Measurements from ENCODE around the gene HSD17B2.

Gene HSD17B2

GRCh38 chr16:82146957-82147356 lies 111.9 kb downstream of the HSD17B2 start:
- Histone ChIP-seq H3K27me3 (ENCODE audit: insufficient read depth, low read length, poor library complexity, severe bottlenecking) (no peaks in the 10 kb centered on the region), H3K36me3 (ENCODE audit: insufficient read depth, low read length) (peaks cover 21% of the 10 kb centered on the region; the same call in 1 of the 2 replicates), H3K4me2 (ENCODE audit: low read depth, low read length, poor library complexity, severe bottlenecking) (no peak overlapping the region), H3K9ac (ENCODE audit: low read depth, low read length, poor library complexity, severe bottlenecking) (no peak overlapping the region), H3F3A (ENCODE audit: low read depth) (no peaks in the 10 kb centered on the region), H3K9me2 (replicated peaks; ENCODE audit: low read depth, low read length) (no peaks in the 10 kb centered on the region), H3K79me2 (ENCODE audit: insufficient read depth, low read length) (no peaks in the 10 kb centered on the region), H2AFZ (ENCODE audit: low read length) (no peak overlapping the region), H3K4me3 (ENCODE audit: low read length, poor library complexity, severe bottlenecking) (no peak overlapping the region), H3K9me3 (ENCODE audit: insufficient read depth, low read depth, low read length) (no peaks in the 10 kb centered on the region), H3K4me1 (ENCODE audit: insufficient read depth, low read length, poor library complexity, severe bottlenecking) (no peaks in the 10 kb centered on the region), H4K20me1 (ENCODE audit: insufficient read depth, low read length, poor library complexity, severe bottlenecking) (no peaks in the 10 kb centered on the region)
- TF ChIP-seq EZH2phosphoT487 (IDR thresholded peaks at IDR 0.05; ENCODE audit: borderline replicate concordance): no peak
- TF ChIP-seq, protein P1, sequence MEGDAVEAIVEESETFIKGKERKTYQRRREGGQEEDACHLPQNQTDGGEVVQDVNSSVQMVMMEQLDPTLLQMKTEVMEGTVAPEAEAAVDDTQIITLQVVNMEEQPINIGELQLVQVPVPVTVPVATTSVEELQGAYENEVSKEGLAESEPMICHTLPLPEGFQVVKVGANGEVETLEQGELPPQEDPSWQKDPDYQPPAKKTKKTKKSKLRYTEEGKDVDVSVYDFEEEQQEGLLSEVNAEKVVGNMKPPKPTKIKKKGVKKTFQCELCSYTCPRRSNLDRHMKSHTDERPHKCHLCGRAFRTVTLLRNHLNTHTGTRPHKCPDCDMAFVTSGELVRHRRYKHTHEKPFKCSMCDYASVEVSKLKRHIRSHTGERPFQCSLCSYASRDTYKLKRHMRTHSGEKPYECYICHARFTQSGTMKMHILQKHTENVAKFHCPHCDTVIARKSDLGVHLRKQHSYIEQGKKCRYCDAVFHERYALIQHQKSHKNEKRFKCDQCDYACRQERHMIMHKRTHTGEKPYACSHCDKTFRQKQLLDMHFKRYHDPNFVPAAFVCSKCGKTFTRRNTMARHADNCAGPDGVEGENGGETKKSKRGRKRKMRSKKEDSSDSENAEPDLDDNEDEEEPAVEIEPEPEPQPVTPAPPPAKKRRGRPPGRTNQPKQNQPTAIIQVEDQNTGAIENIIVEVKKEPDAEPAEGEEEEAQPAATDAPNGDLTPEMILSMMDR (conservative IDR thresholded peaks at IDR 0.05; ENCODE audit: low read length): no peak

- peaks cover 21% of the 10 kb centered on the region; the same call in 1 of the 2 replicates for H3K36me3 ChIP-seq (ENCODE audit: insufficient read depth, low read length)
These were observed 112.5 kb downstream of the HSD17B2 start for GRCh38 chr16:82147546-82147945.

More at GRCh38 chr16:82147546-82147945, 112.5 kb downstream of the HSD17B2 start:
- no peaks in the 10 kb centered on the region for H3F3A ChIP-seq (ENCODE audit: low read depth)
- H3K4me3 ChIP-seq (ENCODE audit: low read length, poor library complexity, severe bottlenecking): no peak overlapping the region
- no peak overlapping the region for H3K4me2 ChIP-seq (ENCODE audit: low read depth, low read length, poor library complexity, severe bottlenecking)
- H3K9ac ChIP-seq (ENCODE audit: low read depth, low read length, poor library complexity, severe bottlenecking): no peak overlapping the region
- H3K9me3 ChIP-seq (ENCODE audit: insufficient read depth, low read depth, low read length): no peaks in the 10 kb centered on the region
- TF ChIP-seq, protein P1 (conservative IDR thresholded peaks at IDR 0.05; ENCODE audit: low read length): no peak
- TF ChIP-seq EZH2phosphoT487 (IDR thresholded peaks at IDR 0.05; ENCODE audit: borderline replicate concordance): no peak
- no peaks in the 10 kb centered on the region for H4K20me1 ChIP-seq (ENCODE audit: insufficient read depth, low read length, poor library complexity, severe bottlenecking)
- no peaks in the 10 kb centered on the region for H3K9me2 ChIP-seq (replicated peaks; ENCODE audit: low read depth, low read length)
- H3K79me2 ChIP-seq (ENCODE audit: insufficient read depth, low read length): no peaks in the 10 kb centered on the region
- no peaks in the 10 kb centered on the region for H3K4me1 ChIP-seq (ENCODE audit: insufficient read depth, low read length, poor library complexity, severe bottlenecking)
- no peaks in the 10 kb centered on the region for H3K27me3 ChIP-seq (ENCODE audit: insufficient read depth, low read length, poor library complexity, severe bottlenecking)
- H2AFZ ChIP-seq (ENCODE audit: low read length): no peak overlapping the region

Measured in Loucy (cell line).